Gastroesophageal sphincter (tissue), 3 donors: ENCODE measurements around the gene CAMKMT.

Source experiments
- CTCF ChIP-seq, 4 experiments: fragments of 200-600 bp in 2 of 4; fragments of 450-650 bp in 2 of 4; sonication (generic) in 1 of 4; IDR thresholded peaks; one replicate each; pipeline ENCODE4 v1.5.1; 2017 to 2019; ENCODE audit warnings: antibody characterized with exemption in 4 of 4, mild to moderate bottlenecking in 2 of 4, moderate library complexity in 2 of 4
- EP300 ChIP-seq: sonication (generic); formaldehyde crosslinking; IDR thresholded peaks from one replicate; pipeline ENCODE4 v1.6.1; 2017; ENCODE audit warnings: antibody characterized with exemption, mild to moderate bottlenecking
- POLR2A ChIP-seq, 2 donors: fragments of 450-650 bp; IDR thresholded peaks; one replicate each; pipeline ENCODE4 v1.6.1; 2017; ENCODE audit warnings: antibody characterized with exemption in 2 of 2, mild to moderate bottlenecking in 2 of 2, moderate library complexity in 1 of 2
- POLR2AphosphoS5 ChIP-seq: sonication (generic); formaldehyde crosslinking; IDR thresholded peaks from one replicate; pipeline ENCODE4 v1.6.1; 2017; ENCODE audit warnings: antibody characterized with exemption

- no peak for TF ChIP-seq CTCF (IDR thresholded peaks at IDR 0.05)
- no peak for TF ChIP-seq EP300
- no peak for TF ChIP-seq POLR2AphosphoS5
- no peak for TF ChIP-seq POLR2A (IDR thresholded peaks at IDR 0.05)
These were observed 240.7 kb downstream of the CAMKMT start for GRCh38 chr2:44602446-44602845.
